Glutamatergic neuron (in vitro differentiated cells): Measurements from ENCODE around the gene ADARB2. TPM values are rescaled to one million over a fixed set of nuclear protein-coding genes. Genes with fewer than 3 reads are reported as not detected.

Experiments
- DNase-seq: peaks from one replicate; pipeline ENCODE4 v3.0.0; 2022
- H3K27ac Mint-ChIP-seq: one replicate; pipeline ENCODE4 v1.8.0; 2020; ENCODE audit warnings: mild to moderate bottlenecking, mixed read lengths, inconsistent platforms; ENCODE audit not compliant: unreplicated experiment
- H3K27me3 Mint-ChIP-seq: one replicate; pipeline ENCODE4 v1.8.0; 2020; ENCODE audit warnings: mild to moderate bottlenecking, moderate library complexity, mixed read lengths, inconsistent platforms; ENCODE audit not compliant: unreplicated experiment
- H3K36me3 Mint-ChIP-seq: one replicate; pipeline ENCODE4 v1.8.0; 2020; ENCODE audit warnings: mild to moderate bottlenecking, mixed read lengths, inconsistent platforms; ENCODE audit not compliant: unreplicated experiment
- H3K4me1 Mint-ChIP-seq: one replicate; pipeline ENCODE4 v1.8.0; 2020; ENCODE audit warnings: mild to moderate bottlenecking, low read depth, mixed read lengths, inconsistent platforms; ENCODE audit not compliant: unreplicated experiment
- H3K4me3 Mint-ChIP-seq: one replicate; pipeline ENCODE4 v1.8.0; 2020; ENCODE audit warnings: mild to moderate bottlenecking, mixed read lengths, inconsistent platforms; ENCODE audit not compliant: unreplicated experiment
- H3K9me3 Mint-ChIP-seq: one replicate; pipeline ENCODE4 v1.8.0; 2020; ENCODE audit warnings: mild to moderate bottlenecking, moderate library complexity, mixed read lengths, inconsistent platforms; ENCODE audit not compliant: unreplicated experiment
- total RNA-seq: library from RNA; stranded (reverse); fragmentation: NEBNext Ultra II Directional; extraction: Animal tissue kit (Norgen Biotek cat#: 25700); gene quantifications from one replicate; pipeline ENCODE4 v1.2.1, GENCODE V29; 2021; ENCODE audit not compliant: unreplicated experiment
- TF ChIP-seq, protein P1 (sequence below): fragments of 200-600 bp; sonication (generic); IDR thresholded peaks from one replicate; pipeline ENCODE4 v1.5.0; 2021; ENCODE audit not compliant: partially characterized antibody, unreplicated experiment

ADARB2 gene
- total RNA-seq, 1 donor from 2014 or later = 20.6 TPM

DNA sequence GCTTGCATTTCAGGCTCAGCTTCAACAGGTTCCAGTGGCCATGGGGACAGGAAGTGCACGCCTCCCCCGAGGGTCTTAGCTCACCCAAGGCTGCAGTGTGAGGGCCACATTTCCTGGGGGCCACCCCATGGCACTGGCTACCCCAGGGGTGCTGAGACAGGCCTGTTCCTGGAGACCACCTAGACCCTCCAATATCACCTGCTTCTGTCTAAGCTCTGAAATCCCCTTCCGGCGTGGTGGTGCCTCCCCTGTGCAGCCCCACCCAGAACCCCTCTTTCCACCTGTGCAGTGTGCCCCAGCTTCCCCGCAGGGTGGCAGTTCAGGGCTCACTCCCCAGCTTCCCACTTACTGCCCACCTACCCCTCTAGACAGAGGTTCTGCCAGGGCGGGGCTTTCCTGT is 83.1 kb downstream of the ADARB2 start:
- TF ChIP-seq, protein P1, sequence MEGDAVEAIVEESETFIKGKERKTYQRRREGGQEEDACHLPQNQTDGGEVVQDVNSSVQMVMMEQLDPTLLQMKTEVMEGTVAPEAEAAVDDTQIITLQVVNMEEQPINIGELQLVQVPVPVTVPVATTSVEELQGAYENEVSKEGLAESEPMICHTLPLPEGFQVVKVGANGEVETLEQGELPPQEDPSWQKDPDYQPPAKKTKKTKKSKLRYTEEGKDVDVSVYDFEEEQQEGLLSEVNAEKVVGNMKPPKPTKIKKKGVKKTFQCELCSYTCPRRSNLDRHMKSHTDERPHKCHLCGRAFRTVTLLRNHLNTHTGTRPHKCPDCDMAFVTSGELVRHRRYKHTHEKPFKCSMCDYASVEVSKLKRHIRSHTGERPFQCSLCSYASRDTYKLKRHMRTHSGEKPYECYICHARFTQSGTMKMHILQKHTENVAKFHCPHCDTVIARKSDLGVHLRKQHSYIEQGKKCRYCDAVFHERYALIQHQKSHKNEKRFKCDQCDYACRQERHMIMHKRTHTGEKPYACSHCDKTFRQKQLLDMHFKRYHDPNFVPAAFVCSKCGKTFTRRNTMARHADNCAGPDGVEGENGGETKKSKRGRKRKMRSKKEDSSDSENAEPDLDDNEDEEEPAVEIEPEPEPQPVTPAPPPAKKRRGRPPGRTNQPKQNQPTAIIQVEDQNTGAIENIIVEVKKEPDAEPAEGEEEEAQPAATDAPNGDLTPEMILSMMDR = no peak
- peaks cover 14% of the 10 kb centered on the region for H3K9me3 Mint-ChIP-seq
- H3K27me3 Mint-ChIP-seq = peaks cover 16% of the 10 kb centered on the region
- H3K4me3 Mint-ChIP-seq = no peak overlapping the region
- H3K27ac Mint-ChIP-seq = no peak overlapping the region
- H3K4me1 Mint-ChIP-seq = peaks cover 61% of the 10 kb centered on the region
- no peaks in the 10 kb centered on the region for H3K36me3 Mint-ChIP-seq
- DNase-seq = no peak

DNA sequence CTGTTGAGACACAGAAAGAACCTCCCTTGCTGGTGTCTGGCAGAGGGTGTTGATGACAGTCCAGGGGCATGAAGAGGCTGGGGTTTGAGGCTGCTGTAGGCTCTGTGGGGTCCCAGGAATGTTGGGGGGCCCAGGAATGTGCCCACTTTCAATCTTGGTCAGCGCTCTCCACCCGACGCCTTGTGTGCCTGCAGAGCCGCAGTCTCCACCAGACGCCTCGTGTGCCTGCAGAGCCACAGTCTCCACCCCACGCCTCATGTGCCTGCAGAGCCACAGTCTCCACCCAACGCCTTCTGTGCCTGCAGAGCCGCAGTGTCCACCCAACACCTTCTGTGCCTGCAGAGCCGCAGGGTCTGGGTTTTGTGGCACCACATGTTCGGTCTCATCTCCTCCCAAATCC is 84.0 kb downstream of the ADARB2 start:
- Mint-ChIP-seq H3K9me3 (peaks cover 16% of the 10 kb centered on the region), H3K27ac (peak overlapping the region; percentile 55), H3K4me1 (peaks cover 56% of the 10 kb centered on the region), H3K36me3 (no peaks in the 10 kb centered on the region), H3K27me3 (peaks cover 14% of the 10 kb centered on the region), H3K4me3 (no peak overlapping the region)
- no peak for DNase-seq
- TF ChIP-seq, protein P1 = no peak

DNA sequence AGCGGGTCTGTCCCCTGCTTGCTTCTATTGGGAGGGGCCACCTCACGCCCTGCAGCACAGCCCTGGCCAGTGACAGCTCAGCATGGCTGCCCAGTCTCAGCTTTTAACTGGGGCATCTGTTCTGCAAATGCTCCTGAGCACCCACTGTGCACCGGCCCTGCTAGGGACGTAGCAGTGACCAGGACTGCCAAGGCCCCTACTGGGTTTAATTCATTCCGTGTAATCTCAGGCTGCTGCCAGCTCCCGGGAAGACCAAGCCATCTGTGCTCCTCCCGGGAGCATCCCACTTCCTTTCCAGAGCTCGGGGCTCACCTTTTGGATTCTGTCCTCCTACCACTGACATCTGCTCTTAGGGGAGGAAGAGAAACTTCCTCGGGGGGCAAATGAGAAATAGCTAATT is 85.2 kb downstream of the ADARB2 start:
- H3K27me3 Mint-ChIP-seq = peaks cover 8% of the 10 kb centered on the region
- peaks cover 12% of the 10 kb centered on the region for H3K9me3 Mint-ChIP-seq
- H3K36me3 Mint-ChIP-seq = no peaks in the 10 kb centered on the region
- peak overlapping the region; percentile 84 for H3K27ac Mint-ChIP-seq
- TF ChIP-seq, protein P1 = no peak
- peak overlapping the region; percentile 55 for H3K4me3 Mint-ChIP-seq
- DNase-seq = no peak
- H3K4me1 Mint-ChIP-seq = peaks cover 46% of the 10 kb centered on the region

DNA sequence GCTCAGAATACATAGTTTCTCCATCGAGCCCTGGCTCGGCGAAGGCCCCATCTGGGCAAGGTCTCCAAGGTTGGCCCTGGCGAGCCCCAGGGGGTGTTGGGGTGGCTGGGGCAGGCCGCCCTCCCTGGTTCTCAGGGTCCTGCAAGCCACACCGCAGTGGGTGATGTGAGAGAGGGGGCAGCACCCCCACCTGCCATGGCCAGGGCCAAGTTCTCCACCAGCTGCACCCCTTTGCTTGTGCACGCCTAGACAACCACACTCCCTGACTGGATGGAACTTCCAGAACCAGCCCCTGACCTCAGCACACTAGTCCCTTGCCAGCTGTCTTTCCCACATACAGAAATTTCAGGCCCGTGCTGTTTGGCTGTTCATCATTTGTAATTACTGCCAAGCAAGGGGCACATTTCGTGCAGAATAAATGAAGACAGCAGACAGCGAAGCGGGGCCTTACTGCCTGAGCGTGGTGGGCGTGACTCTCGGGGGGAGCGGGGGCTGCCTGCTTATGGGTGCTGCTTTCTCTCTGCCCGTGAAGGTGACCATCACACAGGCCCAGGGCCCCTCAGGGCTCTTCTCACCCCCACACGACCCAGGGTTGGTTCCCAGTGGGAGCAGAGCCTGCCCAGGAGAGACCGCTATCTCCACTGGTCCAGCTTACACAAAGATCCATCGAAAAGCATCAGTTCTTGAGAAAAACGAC is 85.9 kb downstream of the ADARB2 start:
- Mint-ChIP-seq H3K36me3 (no peaks in the 10 kb centered on the region), H3K9me3 (peaks cover 12% of the 10 kb centered on the region), H3K4me3 (no peak overlapping the region), H3K4me1 (peaks cover 42% of the 10 kb centered on the region), H3K27ac (peak overlapping the region; percentile 84), H3K27me3 (peaks cover 8% of the 10 kb centered on the region)
- TF ChIP-seq, protein P1 = no peak
- DNase-seq = no peak

DNA sequence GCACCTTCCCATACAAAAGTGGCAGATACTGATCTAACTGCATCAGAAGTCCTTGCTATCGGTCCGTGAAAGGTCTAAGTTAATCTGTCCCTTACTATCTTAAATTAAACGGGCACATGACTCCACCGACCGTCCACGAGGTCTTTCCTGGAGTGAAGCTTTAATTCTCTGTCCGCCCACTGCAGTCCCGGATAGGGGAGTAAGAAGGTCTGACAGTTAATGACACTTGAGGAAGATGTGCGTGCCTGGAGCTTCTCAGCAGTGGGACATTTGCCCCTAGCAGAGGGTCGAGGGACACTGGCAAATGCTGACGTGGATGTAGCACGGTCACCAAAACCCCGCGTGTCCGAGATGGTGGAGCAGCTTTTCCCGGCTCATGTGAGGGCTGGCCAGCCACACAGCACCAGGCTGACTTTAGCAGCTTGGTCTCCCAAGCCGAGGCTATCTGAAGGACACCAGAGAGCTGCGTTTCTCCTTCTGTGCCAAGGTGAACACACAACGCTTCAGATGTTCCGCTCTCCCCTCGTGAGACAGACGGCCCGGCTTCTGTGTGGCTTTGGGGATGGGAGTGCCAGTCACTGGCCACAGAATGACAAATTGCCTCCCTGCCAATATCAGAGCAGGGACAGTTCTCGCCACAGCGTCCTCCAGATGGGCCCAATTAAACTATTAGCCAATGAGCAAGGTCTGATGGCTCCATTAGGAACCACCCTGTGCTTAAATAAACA is 86.6 kb downstream of the ADARB2 start:
- peak overlapping the region; percentile 28 for H3K27ac Mint-ChIP-seq
- DNase-seq = no peak

More for the DNA sequence above, 86.6 kb downstream of the ADARB2 start:
- Mint-ChIP-seq H3K36me3 (no peaks in the 10 kb centered on the region), H3K9me3 (peaks cover 10% of the 10 kb centered on the region), H3K27me3 (peaks cover 10% of the 10 kb centered on the region), H3K4me3 (no peak overlapping the region), H3K4me1 (peaks cover 38% of the 10 kb centered on the region)
- TF ChIP-seq, protein P1 = no peak
